PC-9 (cell line): ENCODE measurements around the gene LIF.

ENCODE experiments used
- CTCF ChIP-seq: fragments of 200-600 bp; sonication (generic); conservative IDR thresholded peaks from 2 replicates; pipeline ENCODE4 v1.6.1; 2017; ENCODE audit warnings: mixed run types, antibody characterized with exemption, mild to moderate bottlenecking, moderate library complexity
- EZH2 ChIP-seq: fragments of 200-600 bp; sonication (generic); IDR thresholded peaks from 2 replicates; pipeline ENCODE4 v1.8.0; 2017; ENCODE audit warnings: antibody characterized with exemption, low read depth

GRCh38 chr22:30225220-30225927 is 21.2 kb downstream of the LIF start:
- TF ChIP-seq CTCF (no peak), EZH2 (no peak)
